PC-9 (cell line): Measurements from ENCODE around the gene SNX13.

Experiments used
- CTCF ChIP-seq: fragments of 200-600 bp; sonication (generic); conservative IDR thresholded peaks from 2 replicates; pipeline ENCODE4 v1.6.1; 2017; ENCODE audit warnings: mixed run types, antibody characterized with exemption, mild to moderate bottlenecking, moderate library complexity
- EZH2 ChIP-seq: fragments of 200-600 bp; sonication (generic); IDR thresholded peaks from 2 replicates; pipeline ENCODE4 v1.8.0; 2017; ENCODE audit warnings: antibody characterized with exemption, low read depth

- TF ChIP-seq CTCF (no peak), EZH2 (no peak)
These were observed 110.1 kb downstream of the SNX13 start for GRCh38 chr7:17830206-17830605.
